NB4 (cell line): ENCODE measurements around the gene KCNK3.

Experiments used
- CTCF ChIP-seq: IDR thresholded peaks from one replicate; pipeline ENCODE4 v1.5.1; 2012; ENCODE audit warnings: low read depth, low read length
- POLR2A ChIP-seq: IDR thresholded peaks from 2 replicates; pipeline ENCODE4 v1.6.1; 2011; ENCODE audit warnings: mild to moderate bottlenecking; ENCODE audit not compliant: insufficient read length; ENCODE audit errors: extremely low read depth

GRCh38 chr2:26767129-26767528 is 74.6 kb downstream of the KCNK3 start:
- TF ChIP-seq POLR2A (no peak), CTCF (no peak)
